NCI-H1694 treated with DMSO at 0.1 percent for 48 hours (cell line): ENCODE results near the gene FAM240A.
"Not testable (repeated sequence)": the region's sequence is repeated elsewhere in the genome, so short reads cannot be mapped to it uniquely, and the experiment has no call there.

Source experiments
- DNase-seq: peaks from one replicate; lab custom pipeline; 2025; lab: John Stamatoyannopoulos, UW

The FAM240A gene

DNA sequence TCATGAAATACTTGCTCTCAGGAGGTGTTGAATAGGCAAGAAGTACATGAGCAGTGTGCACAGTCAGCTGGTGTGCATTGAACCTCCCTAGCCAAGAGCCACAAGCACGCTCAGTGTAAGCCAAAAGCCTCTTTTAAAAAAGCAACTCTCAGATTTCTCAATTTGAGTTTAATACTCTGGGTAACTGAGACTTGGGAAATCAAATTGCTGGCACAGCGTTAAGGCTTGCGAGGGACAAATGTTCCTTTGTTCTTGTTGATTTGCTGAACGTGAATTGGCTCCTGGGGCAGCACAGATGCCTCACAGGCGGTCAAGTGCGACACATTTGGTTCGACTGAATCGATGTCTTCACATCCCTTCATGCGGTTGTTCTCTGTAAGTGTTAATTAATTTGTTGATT, at the start of gene FAM240A:
FAM240A (plus strand) TSS at position 202 of the 400 bp plus-strand sequence; CDS start at position 361, 159 bp downstream.
- no peak for DNase-seq

DNA sequence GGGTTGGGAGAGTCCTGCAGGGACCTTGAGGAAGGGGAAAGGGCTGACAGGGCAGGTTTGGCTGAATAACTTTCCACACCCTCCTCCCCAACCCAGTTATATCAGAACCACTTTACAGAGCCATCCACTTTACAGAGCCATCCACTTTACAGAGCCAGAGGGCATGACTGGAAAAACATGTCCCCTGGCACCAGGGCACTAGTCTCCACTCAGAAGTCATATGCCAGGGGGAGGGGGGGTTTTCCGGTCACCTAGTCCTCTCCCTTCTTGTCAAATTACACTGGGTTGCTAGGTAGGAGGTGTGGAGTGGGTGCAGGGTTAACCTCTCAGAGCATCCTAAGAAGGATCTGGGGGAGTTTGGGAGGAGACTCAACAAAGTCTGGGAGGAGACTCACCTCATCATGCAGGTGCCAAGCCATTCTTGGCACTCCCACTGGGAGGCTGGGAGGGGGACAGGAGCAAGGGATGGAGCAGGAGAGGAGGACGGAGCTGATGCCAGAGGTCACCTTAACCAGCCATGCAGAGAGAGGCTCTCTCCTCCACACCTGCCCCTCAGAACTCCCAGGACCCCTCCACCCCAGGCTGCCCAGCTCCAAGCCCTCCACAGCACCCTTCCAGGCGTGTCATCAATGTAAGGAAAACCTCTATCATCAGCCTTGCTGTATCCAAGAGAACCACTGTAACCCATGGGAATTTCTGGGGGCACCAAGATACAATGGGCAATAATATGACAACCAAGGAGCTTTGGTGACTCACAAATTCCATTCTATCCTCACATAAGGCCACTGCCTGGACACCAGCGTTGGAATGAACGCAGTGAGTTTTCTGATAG, 47.9 kb upstream of the FAM240A start:
- no peak for DNase-seq

DNA sequence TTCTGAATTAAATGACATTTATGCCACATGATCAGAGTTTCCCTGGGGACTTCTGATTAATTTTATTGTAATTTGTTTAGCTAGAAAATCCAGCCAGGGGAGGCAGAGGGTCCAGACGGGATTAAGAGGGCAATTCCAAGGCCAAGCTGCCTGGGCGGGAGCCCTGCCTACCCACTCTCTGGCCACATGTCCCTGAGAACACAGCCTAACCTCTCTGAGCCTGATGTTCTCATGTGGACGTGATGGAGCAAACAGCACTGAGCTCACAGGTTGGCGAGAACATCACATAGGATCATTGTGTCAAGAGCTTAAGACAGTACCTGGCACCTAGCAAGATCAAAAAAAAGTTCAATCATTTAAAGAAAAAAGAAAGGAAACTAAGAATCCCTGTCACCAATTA, 47.2 kb upstream of the FAM240A start:
- no peak for DNase-seq

DNA sequence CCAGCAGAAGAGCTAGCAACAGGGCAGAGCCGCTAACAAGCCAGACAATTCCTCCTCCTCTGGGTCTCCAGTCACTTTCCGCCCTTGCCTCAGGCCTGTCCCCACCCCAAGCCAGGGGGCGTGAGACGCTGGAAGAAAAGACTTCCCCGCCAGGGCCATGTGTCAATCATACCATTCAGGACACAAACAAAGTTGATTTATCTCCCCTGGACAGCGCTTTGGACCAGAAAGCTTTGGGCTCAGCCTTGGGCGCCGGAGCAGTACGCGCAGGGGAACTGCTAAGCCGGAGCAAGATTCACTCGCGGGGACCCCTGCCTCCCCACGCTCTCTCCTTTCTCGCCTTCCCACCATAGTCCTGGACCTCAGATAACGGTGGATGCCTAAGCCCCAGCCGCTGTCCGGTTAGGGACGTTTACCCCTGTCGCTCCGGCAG, 46.7 kb upstream of the FAM240A start:
- DNase-seq, result no peak

DNA sequence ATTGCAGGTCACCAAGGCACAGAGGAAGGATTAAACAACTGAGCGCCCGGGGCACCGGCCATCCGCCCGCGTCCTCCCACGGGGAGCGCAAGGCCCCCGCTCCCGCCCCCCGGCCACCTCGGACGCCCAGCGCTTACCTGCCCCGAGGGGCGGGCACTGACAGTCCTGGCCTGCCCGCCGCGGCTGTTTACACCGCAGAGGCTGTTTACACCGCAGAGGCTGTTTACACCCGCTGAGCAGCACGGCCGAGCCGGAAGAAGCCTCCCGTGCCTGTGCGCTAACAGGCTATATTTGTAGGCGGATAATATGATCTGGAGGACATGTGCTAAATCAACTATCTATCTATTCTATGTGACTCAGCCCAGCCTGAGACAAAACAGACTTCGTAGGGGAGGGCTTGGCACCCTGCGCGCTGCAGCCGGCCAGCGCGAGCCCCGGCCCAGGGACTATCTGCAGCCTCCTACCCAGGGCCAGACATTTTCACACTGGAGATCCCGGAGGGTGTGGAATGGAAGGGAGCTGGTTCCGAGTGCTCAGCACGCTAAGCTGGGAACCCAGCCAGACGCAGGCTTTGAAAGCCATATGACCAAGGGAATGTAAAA, 46.2 kb upstream of the FAM240A start, which contains the start of gene LRRC2:
LRRC2 (minus strand) TSS at position 263 of the 602 bp plus-strand sequence. CDS start 14,711 bp downstream, outside the sequence.
- no peak for DNase-seq

DNA sequence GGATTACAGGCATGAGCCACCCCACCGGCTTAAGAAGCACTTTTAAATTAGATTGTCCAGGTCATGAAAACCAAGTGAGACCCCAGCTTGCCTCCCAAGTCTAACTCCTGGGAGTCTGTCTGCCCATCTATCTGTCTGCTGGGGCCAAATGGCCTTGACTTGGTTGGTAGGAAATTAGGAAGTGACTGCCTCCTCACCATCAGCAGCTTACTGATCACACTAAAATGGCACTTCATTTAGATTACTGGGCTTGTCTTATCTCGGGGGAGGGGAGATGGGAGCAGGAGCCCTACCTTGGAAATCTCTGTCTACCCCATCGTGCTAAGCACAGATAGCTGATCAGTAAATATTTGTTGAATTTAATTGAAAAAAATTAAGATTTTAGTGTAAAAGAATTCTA, 40.6 kb upstream of the FAM240A start:
- no peak for DNase-seq

DNA sequence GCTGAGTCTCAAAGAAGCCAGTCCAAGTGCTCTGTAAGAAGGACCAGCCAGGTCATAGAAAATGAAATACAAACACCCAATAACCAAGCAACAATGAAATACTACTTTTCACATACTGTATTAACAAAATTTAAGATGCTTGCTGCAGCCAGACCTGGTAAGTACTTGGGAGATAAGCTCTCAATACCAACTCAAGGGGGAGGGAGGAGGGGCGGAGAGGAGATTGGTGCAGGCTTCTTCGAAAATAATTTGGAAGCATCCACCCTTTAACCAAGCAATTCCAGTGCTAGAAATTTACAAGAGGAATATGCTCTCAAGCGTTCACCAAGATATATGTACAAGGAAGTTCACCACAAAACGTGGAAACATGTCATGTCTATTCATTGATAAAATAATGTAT, 38.6 kb upstream of the FAM240A start:
- no peak for DNase-seq

DNA sequence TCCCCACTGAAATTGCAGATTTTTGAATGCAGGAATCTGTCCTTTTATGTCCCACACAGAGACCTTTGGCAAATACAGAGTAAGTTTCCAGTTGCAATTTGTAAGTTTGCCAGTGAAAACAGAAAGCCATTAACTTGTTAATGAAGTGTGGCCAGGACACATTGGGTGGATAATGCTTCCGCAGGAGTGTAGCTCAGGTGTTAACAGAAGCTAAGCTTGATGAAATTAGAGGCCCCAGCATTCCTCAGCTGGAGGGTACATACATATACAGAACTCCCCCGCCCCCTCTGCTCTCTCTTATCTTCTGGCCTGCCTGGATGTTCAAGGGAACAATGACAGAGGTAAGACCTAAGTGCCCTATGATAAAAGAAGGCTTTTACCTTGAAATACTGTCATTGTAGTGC, 38.1 kb upstream of the FAM240A start:
- no peak for DNase-seq

DNA sequence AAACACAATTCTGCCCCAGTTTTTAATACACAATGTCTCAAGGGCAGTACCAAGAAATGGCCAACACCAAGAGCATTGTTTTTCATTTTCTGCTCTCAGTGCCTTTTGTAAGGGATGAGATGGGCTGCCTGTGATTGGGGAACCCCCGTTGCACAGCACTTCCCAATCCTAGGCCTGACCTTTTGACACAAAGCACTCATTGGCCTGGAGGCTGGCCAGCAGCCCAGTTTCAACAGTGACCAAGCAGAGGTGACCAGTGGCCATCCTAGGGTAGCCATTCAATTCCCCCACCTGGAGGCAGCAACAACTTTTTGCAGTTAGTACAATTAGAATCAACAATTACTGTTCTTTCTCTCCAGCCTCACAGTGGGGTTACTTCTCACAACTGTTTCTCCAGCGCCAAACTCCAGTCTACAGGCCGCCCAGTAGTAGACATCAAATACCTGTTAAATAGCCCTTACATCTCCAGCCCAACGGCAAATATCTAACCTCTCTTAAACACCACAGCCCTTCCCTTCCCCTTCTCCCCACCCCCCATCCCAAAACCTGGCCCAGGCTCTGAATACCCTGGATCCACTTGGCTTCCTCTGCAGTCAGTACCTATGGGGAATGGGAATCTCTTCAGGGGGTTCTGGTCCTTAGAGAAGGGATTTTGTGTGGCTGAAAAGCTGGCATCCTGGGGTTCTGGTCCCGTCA, 37.3 kb upstream of the FAM240A start:
- no peak for DNase-seq

DNA sequence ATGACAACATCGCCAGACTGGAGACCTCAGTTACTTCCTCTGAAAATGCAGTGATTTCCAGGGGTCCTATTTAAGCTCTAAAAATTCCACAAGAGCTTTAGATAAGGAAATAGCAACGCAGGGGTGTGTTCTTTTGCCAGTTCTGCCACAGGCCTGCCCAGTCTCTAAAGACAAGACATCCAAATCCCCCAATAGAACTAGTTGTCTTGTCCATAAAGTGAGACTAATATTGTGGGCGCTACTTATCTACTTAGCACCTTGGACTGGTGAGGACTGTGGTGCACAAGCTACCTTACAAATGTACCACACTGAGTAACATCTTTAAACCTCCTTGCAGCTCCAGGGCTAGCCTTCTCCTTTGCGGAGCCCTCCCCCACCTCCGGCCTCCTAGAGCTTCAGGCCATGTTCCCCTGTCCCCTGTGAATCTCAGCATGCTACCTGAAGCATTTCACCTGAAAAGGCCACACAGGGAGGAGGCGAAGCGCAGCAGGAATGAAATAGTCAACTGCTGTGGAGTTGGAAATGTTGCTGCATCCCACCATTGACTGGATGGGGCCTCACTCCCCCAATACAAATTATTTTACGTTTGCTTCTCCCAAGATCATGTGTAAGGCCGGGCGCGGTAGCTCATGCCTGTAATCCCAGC, 36.6 kb upstream of the FAM240A start:
- DNase-seq, result no peak

DNA sequence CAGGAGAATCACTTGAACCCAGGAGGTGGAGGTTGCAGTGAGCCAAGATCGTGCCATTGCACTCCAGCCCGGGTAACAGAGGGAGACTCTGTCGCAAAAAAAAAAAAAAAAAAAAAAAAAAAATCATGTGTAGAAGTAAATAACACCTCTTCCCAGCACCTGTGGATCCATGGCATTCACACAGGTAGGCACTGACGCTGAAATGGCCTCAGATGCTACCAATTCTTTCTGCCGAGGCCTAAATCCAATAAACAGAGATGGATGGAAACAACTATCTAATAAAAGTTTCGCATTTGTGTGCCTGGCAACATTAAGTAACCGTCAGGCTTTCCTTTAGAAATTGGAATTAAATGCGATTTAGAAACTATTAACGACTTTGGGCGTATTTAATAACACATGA, 35.9 kb upstream of the FAM240A start:
- DNase-seq, result no peak

DNA sequence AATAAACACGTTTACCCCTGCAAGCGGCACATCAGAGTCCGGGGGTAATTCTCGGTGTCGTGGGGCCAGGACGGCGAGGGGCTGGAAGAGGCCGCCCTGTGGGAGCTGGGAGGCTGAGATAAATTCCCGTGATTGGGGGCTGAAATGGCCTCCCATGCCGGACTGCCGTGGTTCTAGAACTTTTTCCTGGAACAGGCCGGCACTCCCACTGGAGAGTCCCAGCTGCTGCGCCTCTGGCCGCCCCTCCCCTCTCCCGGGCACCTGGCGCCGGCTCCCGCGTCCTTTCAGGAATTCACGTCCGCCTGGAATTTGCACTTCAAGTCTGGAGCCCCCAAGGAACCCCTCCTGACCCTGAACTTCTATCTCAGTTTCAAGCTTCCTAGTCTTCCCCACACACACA, 35.4 kb upstream of the FAM240A start:
- no peak for DNase-seq

DNA sequence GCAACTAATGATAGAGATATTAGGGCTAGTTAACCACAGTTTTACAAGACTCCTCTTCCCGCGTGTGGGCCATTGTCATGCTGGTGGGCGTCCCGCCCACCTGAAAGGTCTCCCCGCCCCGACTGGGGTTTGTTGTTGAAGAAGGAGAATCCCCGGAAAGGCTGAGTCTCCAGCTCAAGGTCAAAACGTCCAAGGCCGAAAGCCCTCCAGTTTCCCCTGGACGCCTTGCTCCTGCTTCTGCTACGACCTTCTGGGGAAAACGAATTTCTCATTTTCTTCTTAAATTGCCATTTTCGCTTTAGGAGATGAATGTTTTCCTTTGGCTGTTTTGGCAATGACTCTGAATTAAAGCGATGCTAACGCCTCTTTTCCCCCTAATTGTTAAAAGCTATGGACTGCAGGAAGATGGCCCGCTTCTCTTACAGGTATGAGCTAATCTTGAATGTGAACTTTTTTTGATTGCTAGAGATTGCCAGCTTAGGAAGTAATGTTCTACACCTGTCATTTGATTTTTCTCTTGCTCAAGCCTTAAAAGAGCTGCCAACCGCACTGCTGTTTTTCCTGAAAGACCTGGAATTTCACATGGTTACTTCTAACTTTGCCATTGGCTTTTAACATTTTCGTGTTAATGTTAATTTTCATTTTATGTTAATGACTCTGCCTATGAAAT, 34.6 kb upstream of the FAM240A start:
- not testable (repeated sequence) for DNase-seq

DNA sequence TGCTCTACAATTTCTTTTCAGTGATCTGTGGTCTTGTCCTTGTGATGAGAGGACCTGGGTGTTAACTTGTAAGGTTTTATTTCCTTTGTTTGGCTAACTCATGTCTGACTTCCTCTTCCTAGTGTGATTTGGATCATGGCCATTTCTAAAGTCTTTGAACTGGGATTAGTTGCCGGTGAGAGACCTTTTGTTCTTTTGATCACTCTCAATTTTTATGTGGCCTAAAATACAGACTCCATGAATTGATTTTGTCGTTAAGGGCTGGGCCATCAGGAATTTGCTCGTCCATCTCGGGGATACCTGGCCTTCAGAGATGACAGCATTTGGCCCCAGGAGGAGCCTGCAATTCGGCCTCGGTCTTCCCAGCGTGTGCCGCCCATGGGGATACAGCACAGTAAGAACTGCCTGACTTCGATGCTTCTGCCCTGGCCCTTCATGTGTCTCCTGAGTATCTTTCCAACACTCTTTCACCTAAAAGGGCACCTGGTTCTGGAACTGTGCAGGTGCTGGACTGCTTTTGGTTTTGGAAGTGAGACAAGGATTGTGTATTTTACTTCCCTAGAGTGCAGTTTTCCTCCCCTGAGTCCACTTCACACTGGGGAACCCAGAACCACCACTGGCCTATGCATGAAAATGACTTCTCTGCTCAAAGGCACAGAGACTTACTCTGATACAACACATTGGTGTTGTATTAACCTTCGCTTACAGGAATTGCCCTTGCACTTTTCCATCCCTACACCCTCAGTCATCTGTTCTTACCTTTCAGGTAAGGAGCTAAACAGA, 33.2 kb upstream of the FAM240A start:
- DNase-seq, result no peak

DNA sequence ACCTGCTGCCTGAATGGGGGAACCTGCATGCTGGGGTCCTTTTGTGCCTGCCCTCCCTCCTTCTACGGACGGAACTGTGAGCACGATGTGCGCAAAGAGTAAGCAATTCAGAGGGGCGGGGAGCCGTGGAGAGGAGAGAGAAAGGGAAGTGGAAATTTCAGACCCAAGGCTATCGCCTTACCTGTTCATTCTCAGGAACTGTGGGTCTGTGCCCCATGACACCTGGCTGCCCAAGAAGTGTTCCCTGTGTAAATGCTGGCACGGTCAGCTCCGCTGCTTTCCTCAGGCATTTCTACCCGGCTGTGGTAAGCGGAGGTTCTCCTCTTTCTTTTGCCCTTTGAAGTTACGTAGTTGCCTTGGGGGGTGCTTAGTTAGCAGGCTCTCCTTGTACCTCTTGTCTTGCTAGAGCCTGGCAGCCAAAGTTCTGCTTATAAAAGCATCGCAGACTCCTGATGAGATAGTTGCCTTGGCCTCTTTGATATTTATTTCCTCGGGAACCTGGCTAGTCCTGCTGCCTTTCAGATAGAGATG, 32.5 kb upstream of the FAM240A start:
- no peak for DNase-seq

DNA sequence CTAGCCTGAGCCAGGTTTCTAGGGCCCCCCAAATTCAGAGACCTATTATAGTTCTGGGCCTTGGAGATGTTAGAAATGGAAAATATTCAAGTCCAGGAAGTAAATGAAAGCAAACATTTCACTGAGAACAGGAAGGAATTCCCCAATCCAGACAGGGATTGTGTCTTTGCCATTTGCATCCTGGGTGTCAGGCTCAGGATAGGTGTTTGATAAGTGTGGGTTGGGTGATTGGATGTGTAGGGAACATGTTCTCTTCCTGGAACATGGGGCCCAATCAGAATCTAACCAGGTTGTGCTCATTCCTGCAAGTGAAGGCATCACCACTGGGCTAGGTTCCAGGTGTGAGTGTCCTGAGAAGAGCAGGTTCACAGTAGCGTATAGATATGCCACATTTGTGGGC, 31.6 kb upstream of the FAM240A start:
- DNase-seq, result no peak

DNA sequence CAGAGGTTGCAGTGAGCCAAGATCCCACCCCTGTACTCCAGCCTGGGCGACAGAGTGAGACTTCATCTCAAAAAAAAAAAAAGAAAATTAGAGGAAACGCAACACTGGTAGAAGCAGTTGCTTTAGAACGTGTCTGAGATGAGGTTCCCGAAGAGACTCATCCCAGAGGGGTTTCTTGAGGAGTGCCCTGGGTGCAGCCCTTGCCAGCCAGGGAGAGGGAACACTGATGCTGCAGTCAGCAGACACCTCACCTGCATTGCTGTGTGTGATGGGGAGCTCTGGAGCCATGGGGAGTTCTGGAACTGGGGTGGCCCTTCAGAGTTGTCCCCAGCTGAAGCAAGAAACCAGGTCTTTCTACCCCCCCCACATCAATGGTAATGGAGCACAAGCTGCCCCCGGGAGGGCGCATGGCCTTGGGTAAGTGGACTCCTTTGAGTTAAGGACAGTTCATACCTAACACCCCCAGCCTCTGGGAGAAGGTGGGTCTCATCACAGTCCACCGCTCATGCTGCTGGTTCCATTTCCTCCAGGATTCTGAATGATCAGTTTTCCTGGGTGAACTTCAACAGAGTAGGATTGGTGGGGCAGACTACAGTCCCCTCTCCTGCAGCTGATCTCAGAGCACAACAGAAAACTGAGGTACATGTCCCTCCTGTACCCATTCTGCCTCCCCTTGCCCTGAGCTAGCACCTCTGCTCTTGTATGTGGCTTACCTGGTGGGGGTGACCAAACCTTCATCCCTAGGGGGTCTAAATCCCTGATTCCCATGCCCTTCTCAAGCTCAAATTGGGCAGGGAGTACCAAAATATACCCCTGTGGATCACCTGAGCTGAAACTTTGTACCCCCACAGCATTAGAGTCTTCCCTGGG, 27.5 kb upstream of the FAM240A start:
- no peak for DNase-seq

DNA sequence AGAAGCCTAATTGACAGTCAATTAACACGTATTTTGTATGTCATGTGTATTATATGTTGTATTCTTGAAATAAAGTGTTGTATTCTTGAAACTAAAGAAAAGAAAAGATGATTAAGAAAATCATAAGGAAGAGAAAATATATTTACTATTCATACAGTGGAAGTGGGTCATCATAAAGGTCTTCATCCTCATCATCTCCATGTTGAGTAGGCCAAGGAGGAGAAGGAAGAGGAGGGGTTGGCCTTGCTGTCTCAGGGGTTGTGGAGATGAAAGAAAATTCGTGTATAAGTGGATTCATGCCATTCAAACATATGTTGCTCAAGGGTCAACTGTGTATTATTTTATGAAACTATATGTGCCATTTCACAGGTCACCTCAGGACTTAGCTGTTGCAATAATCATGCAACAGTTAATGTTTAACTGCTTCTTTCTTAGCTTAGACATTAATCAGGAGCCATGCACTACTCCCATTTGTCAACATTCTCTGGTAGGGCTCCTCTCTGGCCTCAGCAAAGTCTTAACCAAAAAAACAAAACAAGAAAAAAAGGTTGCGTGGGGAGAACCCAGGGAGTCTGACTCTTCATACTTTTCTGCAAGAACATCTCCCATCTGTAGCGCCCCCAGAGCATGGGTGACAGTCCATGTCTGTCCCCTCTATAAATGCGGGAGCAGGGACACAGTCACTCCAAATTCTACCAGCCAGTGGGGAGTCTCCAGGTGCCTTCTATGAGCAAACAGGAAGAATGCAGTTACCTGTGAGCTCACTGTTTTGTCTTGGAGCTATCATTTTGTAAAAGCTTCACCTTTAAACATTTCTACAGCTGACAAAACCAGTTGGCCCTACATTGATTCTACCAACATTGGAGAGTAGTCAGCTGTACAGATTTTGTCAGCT, 26.3 kb upstream of the FAM240A start:
- DNase-seq, result no peak
